Left lung (tissue), 10 donors: ENCODE measurements around the gene PTPRT. TPM values are rescaled to one million over a fixed set of nuclear protein-coding genes. Genes with fewer than 3 reads are reported as not detected.
"Not testable (repeated sequence)": the region's sequence is repeated elsewhere in the genome, so short reads cannot be mapped to it uniquely, and the experiment has no call there.

Source experiments
- ATAC-seq: fragments of 200-7000 bp; cut with Tn5 transposase; one replicate; pipeline ENCODE4 v1.9.1; 2020; ENCODE audit warnings: moderate library complexity
- DNase-seq, 4 donors: peaks; one replicate each; pipeline ENCODE4 v3.0.0-alpha.2; 2013 to 2020
- H3K27ac ChIP-seq, 2 donors: fragments of 200-600 bp; sonication (generic) in 1 of 2; one replicate each; pipeline versions ENCODE4 v1.5.0 to v1.8.0; 2020 to 2021
- H3K27me3 ChIP-seq, 2 donors: fragments of 200-600 bp; sonication (generic) in 1 of 2; one replicate each; pipeline versions ENCODE4 v1.5.0 to v1.8.0; 2020 to 2021
- H3K36me3 ChIP-seq, 2 donors: fragments of 200-600 bp; sonication (generic) in 1 of 2; one replicate each; pipeline versions ENCODE4 v1.5.0 to v1.8.0; 2020 to 2021
- H3K4me1 ChIP-seq, 2 donors: fragments of 200-600 bp; one replicate each; pipeline ENCODE4 v1.8.0; 2021
- H3K4me3 ChIP-seq, 2 donors: fragments of 200-600 bp; sonication (generic) in 1 of 2; one replicate each; pipeline versions ENCODE4 v1.5.0 to v1.8.0; 2020 to 2021; ENCODE audit warnings: mild to moderate bottlenecking in 1 of 2
- H3K9me3 ChIP-seq, 2 donors: fragments of 200-600 bp; sonication (generic) in 1 of 2; one replicate each; pipeline versions ENCODE4 v1.5.0 to v1.8.0; 2020 to 2021
- intact Hi-C, 2 donors: fragments of 100-400 bp; cut with DNase I; formaldehyde crosslinking; loops; one replicate each; pipeline versions ENCODE4 v1.11.2 to v1.14.2; 2022
- polyA plus RNA-seq, 6 donors: library from polyadenylated mRNA; unstranded; fragments of 120-200 nt; gene quantifications; one replicate each; pipeline ENCODE4 v1.2.1, GENCODE V29; 2013; ENCODE audit not compliant: insufficient read length in 6 of 6
- total RNA-seq, 2 donors: library from RNA; stranded (reverse); fragmentation: NEBNext Ultra II Directional; extraction: Animal tissue kit (Norgen Biotek cat#: 25700); gene quantifications; one replicate each; pipeline ENCODE4 v1.2.1, GENCODE V29; 2021
- TF ChIP-seq, protein P1 (sequence below), 2 donors: fragments of 200-600 bp; sonication (generic) in 1 of 2; IDR thresholded peaks; one replicate each; pipeline versions ENCODE4 v1.5.0 to v1.8.0; 2021; ENCODE audit warnings: antibody characterized with exemption in 2 of 2
- donor health status: DM: no; HTN: yes; CAD: no.
- donor health status: DM: no; HTN: no; CAD: no.

Gene PTPRT
- total and polyA plus RNA-seq, 8 donors: 0.15 to 2.9 (median 1.4) TPM

DNA sequence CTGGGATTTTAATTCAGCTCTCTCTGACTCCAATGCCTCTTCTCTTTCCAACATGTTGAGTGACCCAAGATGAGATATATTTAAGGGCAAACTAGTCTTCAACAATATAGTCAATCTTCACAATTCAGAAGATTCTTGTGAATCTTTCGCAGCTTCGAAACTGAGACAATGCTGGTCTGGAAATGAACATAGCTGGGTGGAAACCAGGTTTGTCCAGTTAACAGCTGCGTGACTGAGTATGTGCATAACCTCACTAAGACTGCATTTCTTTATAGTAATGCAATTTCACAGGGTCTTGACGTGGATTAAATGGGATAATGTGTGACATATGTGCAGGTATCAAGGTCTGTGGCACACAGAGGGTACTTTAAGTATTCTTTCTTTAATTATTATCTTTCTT, 18.9 kb downstream of the PTPRT start:
- intact Hi-C loops: no loop called here
- no peaks in the 10 kb centered on the region for H3K4me1 ChIP-seq
- no peak overlapping the region for H3K27ac ChIP-seq
- no peaks in the 10 kb centered on the region for H3K36me3 ChIP-seq
- no peak overlapping the region for H3K4me3 ChIP-seq
- peaks cover 0 to 15% of the 10 kb centered on the region in 2 donors for H3K27me3 ChIP-seq
- H3K9me3 ChIP-seq: no peaks in the 10 kb centered on the region
- TF ChIP-seq, protein P1, sequence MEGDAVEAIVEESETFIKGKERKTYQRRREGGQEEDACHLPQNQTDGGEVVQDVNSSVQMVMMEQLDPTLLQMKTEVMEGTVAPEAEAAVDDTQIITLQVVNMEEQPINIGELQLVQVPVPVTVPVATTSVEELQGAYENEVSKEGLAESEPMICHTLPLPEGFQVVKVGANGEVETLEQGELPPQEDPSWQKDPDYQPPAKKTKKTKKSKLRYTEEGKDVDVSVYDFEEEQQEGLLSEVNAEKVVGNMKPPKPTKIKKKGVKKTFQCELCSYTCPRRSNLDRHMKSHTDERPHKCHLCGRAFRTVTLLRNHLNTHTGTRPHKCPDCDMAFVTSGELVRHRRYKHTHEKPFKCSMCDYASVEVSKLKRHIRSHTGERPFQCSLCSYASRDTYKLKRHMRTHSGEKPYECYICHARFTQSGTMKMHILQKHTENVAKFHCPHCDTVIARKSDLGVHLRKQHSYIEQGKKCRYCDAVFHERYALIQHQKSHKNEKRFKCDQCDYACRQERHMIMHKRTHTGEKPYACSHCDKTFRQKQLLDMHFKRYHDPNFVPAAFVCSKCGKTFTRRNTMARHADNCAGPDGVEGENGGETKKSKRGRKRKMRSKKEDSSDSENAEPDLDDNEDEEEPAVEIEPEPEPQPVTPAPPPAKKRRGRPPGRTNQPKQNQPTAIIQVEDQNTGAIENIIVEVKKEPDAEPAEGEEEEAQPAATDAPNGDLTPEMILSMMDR (IDR thresholded peaks at IDR 0.05): no peak
- ATAC-seq (no peak), DNase-seq (no peak)

DNA sequence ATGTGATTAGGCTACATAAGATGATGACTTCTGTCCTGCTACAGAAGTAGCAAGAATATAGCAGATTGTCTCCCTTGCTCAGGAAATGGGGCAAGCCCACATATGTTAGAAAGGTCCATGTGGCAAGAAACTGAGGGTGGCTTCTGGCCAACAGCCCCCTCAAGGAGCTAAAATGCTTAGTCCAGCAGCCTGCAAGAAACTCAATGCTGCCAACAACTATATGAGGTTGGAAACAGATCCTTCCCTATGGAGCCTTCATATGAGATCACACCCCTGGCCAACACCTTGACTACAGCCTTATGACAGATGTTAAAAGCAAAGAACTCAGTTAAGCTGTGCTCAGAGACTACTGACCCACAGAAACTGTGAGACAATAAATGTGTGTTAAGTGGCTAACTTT, 22.1 kb downstream of the PTPRT start:
- Histone ChIP-seq H3K4me1 (no peaks in the 10 kb centered on the region), H3K9me3 (no peaks in the 10 kb centered on the region), H3K4me3 (no peak overlapping the region), H3K36me3 (no peaks in the 10 kb centered on the region), H3K27me3 (peaks cover 0 to 11% of the 10 kb centered on the region in 2 donors), H3K27ac (no peak overlapping the region)
- DNase-seq (no peak), ATAC-seq (no peak)
- TF ChIP-seq, protein P1 (IDR thresholded peaks at IDR 0.05): no peak
- intact Hi-C loops: loop anchor here in 1 of 2 donors (10.0 kb wide), 1 partner anchor 733 kb away; no protein-coding TSS in a partner anchor

DNA sequence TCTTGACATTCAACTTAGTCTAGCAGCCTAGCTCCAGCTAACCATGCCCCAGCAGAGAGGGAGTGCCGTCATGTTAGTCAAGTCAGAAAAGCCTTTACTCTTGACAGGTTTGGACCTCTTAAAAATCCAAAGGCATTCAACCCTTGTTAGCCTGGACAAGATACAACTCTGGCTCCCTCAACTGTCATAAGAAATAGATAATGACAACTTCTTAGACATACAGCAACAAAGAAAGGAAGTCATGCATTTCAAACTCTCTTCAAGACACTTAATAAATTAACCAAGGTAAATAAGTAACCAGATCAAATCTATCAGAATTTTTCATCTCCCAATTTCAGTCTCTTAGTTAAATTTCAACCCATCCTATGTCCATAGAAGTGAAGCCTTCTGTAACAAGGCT, 22.7 kb downstream of the PTPRT start:
- Histone ChIP-seq H3K27ac (no peak overlapping the region), H3K27me3 (peaks cover 0 to 11% of the 10 kb centered on the region in 2 donors), H3K9me3 (no peaks in the 10 kb centered on the region), H3K36me3 (no peaks in the 10 kb centered on the region), H3K4me1 (no peaks in the 10 kb centered on the region), H3K4me3 (no peak overlapping the region)
- DNase-seq (no peak), ATAC-seq (no peak)
- TF ChIP-seq, protein P1 (IDR thresholded peaks at IDR 0.05): no peak
- intact Hi-C loops: loop anchor here in 1 of 2 donors (10.0 kb wide), 1 partner anchor 732 kb away; no protein-coding TSS in a partner anchor

DNA sequence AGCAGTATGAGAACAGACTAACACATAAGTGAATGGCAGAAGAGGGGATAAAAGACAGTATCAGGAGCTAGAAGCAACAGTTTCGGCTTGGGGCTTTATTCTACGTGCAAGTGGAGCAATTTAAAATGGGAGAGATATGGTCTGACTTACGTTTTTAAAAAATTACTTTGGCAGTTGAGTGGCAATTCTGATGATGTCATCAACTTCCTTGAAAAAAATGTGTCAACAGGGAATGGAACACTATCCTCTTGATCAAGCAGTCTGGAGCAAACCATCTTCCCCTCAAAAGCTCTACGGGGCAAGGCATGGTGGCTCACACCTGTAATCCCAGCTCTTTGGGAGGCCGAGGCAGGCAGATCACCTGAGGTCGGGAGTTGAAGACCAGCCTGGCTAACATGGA, 24.1 kb downstream of the PTPRT start:
- no peak for DNase-seq
- no peaks in the 10 kb centered on the region for H3K9me3 ChIP-seq
- no peaks in the 10 kb centered on the region for H3K4me1 ChIP-seq
- no peak for ATAC-seq
- H3K27ac ChIP-seq: no peak overlapping the region
- TF ChIP-seq, protein P1 (IDR thresholded peaks at IDR 0.05): no peak
- H3K36me3 ChIP-seq: no peaks in the 10 kb centered on the region
- H3K27me3 ChIP-seq: no peaks in the 10 kb centered on the region
- intact Hi-C loops: loop anchor here in 1 of 2 donors (10.0 kb wide), 1 partner anchor 731 kb away; no protein-coding TSS in a partner anchor
- no peak overlapping the region for H3K4me3 ChIP-seq

DNA sequence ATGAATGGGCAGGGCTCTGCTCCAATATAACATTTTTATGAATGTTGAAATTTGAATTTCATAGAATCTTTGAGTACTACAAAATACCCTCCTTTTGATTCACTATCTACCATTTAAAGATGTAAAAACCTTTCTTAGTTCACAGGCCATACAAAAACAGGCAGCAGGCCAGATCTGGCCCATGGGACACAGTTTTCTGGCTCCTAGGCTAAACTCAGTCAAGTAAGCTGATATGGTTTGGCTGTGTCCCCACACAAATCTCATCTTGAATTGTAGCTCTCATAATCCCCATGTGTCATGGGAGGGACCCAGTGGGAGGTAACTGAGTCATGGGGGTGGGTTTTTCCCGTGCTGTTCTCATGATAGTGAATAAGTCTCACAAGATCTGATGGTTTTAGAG, 25.0 kb downstream of the PTPRT start:
- intact Hi-C loops: loop anchor here in 1 of 2 donors (10.0 kb wide), 1 partner anchor 730 kb away; no protein-coding TSS in a partner anchor

DNA sequence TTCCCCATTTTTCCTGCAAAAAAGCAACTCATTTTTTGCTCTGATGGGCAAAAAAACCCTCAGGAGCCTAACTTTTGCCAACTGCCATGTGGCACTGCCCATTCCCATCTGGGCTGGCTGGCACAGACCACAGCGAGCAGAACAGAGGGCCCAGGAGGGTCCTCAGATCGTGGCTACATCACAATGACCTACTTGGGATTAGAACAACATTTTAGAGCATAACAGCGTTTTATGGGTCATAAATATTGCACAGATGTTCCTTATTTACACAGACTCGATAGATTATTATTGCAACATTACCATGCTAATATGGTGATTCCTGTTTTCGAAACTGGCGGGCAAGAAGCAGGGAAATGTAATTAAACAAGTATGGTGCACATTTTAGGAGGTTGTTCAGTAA, 28.0 kb downstream of the PTPRT start:
- ATAC-seq (no peak), DNase-seq (peak in 1 of 4 donors; percentile 48)
- H3K4me3 ChIP-seq: no peak overlapping the region
- no peaks in the 10 kb centered on the region for H3K36me3 ChIP-seq
- H3K4me1 ChIP-seq: no peaks in the 10 kb centered on the region
- no peaks in the 10 kb centered on the region for H3K9me3 ChIP-seq
- peaks cover 0 to 9% of the 10 kb centered on the region in 2 donors for H3K27me3 ChIP-seq
- intact Hi-C loops: loop anchor here in 1 of 2 donors (10.0 kb wide), 1 partner anchor 727 kb away; no protein-coding TSS in a partner anchor
- TF ChIP-seq, protein P1 (IDR thresholded peaks at IDR 0.05): no peak
- no peak overlapping the region for H3K27ac ChIP-seq

More for the DNA sequence above, 25.0 kb downstream of the PTPRT start:
- not testable (repeated sequence) for H3K4me1 ChIP-seq, H3K27me3 ChIP-seq, H3K9me3 ChIP-seq, ATAC-seq, H3K4me3 ChIP-seq, H3K27ac ChIP-seq, H3K36me3 ChIP-seq, DNase-seq
